GM12874 (cell line): ENCODE data around the gene DAP3.

ENCODE experiments used
- CTCF ChIP-seq: IDR thresholded peaks from 2 replicates; pipeline ENCODE4 v1.5.1; 2011; ENCODE audit warnings: low read depth, mild to moderate bottlenecking, control low read depth, low read length, moderate library complexity; ENCODE audit not compliant: insufficient read depth

Gene DAP3

DNA sequence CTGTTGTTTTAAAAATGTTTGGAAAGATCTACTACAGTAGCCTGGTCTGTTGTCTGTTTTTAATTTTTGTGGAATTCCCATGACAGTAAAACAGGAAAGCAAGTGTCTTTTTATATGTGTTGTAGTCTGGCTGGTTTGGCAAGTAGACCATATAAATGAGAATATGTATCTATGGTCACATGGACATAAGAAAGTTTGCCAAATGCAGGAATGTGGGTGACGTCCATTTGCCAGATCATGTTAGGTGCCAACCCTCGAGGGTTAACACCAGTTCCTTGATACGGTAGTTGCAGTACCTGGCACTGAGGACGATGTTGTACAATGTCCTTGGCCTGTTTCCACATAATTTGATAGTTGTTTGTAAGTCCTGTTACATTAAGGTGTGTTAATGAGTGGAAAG lies 6.2 kb downstream of the DAP3 start:
- no peak for TF ChIP-seq CTCF

- no peak for TF ChIP-seq CTCF
These were observed 6.7 kb downstream of the DAP3 start for GRCh38 chr1:155695608-155696007.

DNA sequence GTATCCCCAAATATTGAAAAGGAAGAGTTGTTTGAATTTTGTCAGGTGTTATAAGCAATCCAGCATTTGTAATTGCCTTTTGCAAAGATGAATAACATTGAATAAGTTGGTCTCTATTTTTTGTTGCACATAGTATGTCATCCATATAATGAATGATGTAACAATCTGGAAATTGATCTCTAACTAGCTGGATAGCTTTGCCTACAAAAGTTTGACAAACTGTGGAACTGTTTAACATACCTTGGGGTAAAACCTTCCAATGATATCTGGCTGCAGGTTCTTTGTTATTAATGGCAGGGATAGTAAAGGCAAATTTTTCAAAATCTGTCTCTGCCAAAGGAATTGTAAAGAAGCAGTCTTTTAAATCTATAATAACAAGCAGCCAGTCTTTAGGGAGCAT lies 7.6 kb downstream of the DAP3 start:
- TF ChIP-seq CTCF = no peak

- TF ChIP-seq CTCF = no peak
These were observed 8.2 kb downstream of the DAP3 start for GRCh38 chr1:155697046-155697445.

- no peak for TF ChIP-seq CTCF
These were observed 9.6 kb downstream of the DAP3 start for GRCh38 chr1:155698382-155699038.

- no peak for TF ChIP-seq CTCF
These were observed 14.3 kb downstream of the DAP3 start for GRCh38 chr1:155703216-155703615.

DNA sequence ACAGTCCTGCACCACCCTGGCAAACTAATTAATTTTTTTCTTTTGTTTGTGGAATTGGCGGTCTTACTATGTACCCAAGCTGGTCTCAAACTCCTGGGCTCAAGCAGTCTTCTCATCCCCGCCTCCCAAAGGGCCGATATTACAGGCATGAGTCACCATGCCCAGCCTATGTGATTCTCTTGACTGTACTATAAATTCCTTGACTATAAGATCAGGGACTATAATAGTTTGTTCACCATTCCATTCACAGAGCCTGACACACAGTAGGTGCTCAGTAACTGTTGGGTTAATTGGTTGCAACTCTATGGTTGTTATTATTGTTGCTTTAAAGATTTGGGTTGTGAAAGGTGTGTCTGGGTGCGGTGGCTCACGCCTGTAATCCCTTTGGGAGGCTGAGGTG lies 17.2 kb downstream of the DAP3 start:
- no peak for TF ChIP-seq CTCF
